WTC11 (cell line): ENCODE results near the gene SMIM41. TPM values are rescaled to one million over a fixed set of nuclear protein-coding genes. Genes with fewer than 3 reads are reported as not detected.

ENCODE experiments used
- ATAC-seq: fragments of 200-7000 bp; cut with Tn5 transposase; 2 replicates; pipeline ENCODE4 v1.10.0; 2021; ENCODE audit warnings: mild to moderate bottlenecking, moderate library complexity
- CTCF ChIA-PET: fragments of 300-600 bp; sonication (Branson Sonifier 250); formaldehyde crosslinking; loops from one replicate; lab custom pipeline; 2021; ENCODE audit warnings: antibody characterized with exemption; lab: Charles Lee
- POLR2A ChIA-PET: fragments of 350-600 bp; sonication (Branson Sonifier 250); formaldehyde crosslinking; loops from one replicate; lab custom pipeline; 2021; ENCODE audit warnings: antibody characterized with exemption; lab: Charles Lee
- DNase-seq: peaks from one replicate; pipeline ENCODE4 v3.0.0; 2021; ENCODE audit warnings: low spot score
- H3K27ac Mint-ChIP-seq: 2 replicates; pipeline ENCODE4 v1.8.0; 2021; ENCODE audit warnings: mixed read lengths
- H3K27me3 Mint-ChIP-seq: 2 replicates; pipeline ENCODE4 v1.8.0; 2021; ENCODE audit warnings: low read depth, mild to moderate bottlenecking, moderate library complexity, mixed read lengths
- H3K36me3 Mint-ChIP-seq: 2 replicates; pipeline ENCODE4 v1.8.0; 2021; ENCODE audit warnings: mixed read lengths
- H3K4me1 Mint-ChIP-seq: 2 replicates; pipeline ENCODE4 v1.8.0; 2022; ENCODE audit warnings: mixed read lengths
- H3K4me3 Mint-ChIP-seq: 2 replicates; pipeline ENCODE4 v1.8.0; 2021; ENCODE audit warnings: mild to moderate bottlenecking, moderate library complexity, mixed read lengths
- H3K9me3 Mint-ChIP-seq: 2 replicates; pipeline ENCODE4 v1.8.0; 2021; ENCODE audit warnings: mixed read lengths
- GRHL2 ChIP-seq: fragments of 250-450 bp; sonication (Bioruptor Pico); IDR thresholded peaks from 2 replicates; pipeline ENCODE4 v1.8.0; 2022; ENCODE audit warnings: mild to moderate bottlenecking, moderate library complexity; ENCODE audit not compliant: insufficient replicate concordance, severe bottlenecking
- JAZF1 ChIP-seq: fragments of 250-450 bp; sonication (Bioruptor Pico); IDR thresholded peaks from 2 replicates; pipeline ENCODE4 v1.9.0; 2021; ENCODE audit warnings: moderate library complexity, mild to moderate bottlenecking, inconsistent platforms
- JUN ChIP-seq: sonication (generic); formaldehyde crosslinking; IDR thresholded peaks from 2 replicates; pipeline ENCODE4 v1.8.0; 2023; ENCODE audit warnings: mild to moderate bottlenecking, missing genetic modification reagents
- NR1H2 ChIP-seq: sonication (generic); formaldehyde crosslinking; IDR thresholded peaks from 2 replicates; pipeline ENCODE4 v1.9.0; 2021; ENCODE audit warnings: mild to moderate bottlenecking, moderate library complexity, missing genetic modification reagents
- SP1 ChIP-seq: sonication (generic); formaldehyde crosslinking; conservative IDR thresholded peaks from 2 replicates; pipeline ENCODE4 v1.8.1; 2022; ENCODE audit warnings: missing genetic modification reagents
- TEAD4 ChIP-seq: sonication (generic); formaldehyde crosslinking; IDR thresholded peaks from 2 replicates; pipeline ENCODE4 v1.8.0; 2022; ENCODE audit warnings: mild to moderate bottlenecking, missing genetic modification reagents
- ZNF416 ChIP-seq: fragments of 250-450 bp; sonication (Bioruptor Pico); IDR thresholded peaks from 2 replicates; pipeline ENCODE4 v1.9.0; 2021; ENCODE audit warnings: mild to moderate bottlenecking, inconsistent platforms
- ZNF671 ChIP-seq: fragments of 250-450 bp; sonication (Bioruptor Pico); IDR thresholded peaks from 2 replicates; pipeline ENCODE4 v1.8.0; 2021; ENCODE audit warnings: mild to moderate bottlenecking
- total RNA-seq: library from RNA; stranded (reverse); gene quantifications from 3 replicates; pipeline ENCODE4 v1.2.3, GENCODE V29; 2021
- TF ChIP-seq, protein P1 (sequence below): sonication (generic); formaldehyde crosslinking; IDR thresholded peaks from 2 replicates; pipeline ENCODE4 v1.8.0; 2022; ENCODE audit warnings: mild to moderate bottlenecking, missing genetic modification reagents
- TF ChIP-seq, protein P2 (sequence below): fragments of 250-450 bp; sonication (Bioruptor Pico); IDR thresholded peaks from 2 replicates; pipeline ENCODE4 v1.8.0; 2021; ENCODE audit warnings: mild to moderate bottlenecking
- TF ChIP-seq, protein P3 (sequence below): sonication (generic); formaldehyde crosslinking; IDR thresholded peaks from 2 replicates; pipeline ENCODE4 v1.8.0; 2022; ENCODE audit warnings: missing genetic modification reagents
- TF ChIP-seq, protein P4 (sequence below): sonication (generic); formaldehyde crosslinking; IDR thresholded peaks from 2 replicates; pipeline ENCODE4 v1.8.1; 2023; ENCODE audit warnings: mild to moderate bottlenecking, missing genetic modification reagents
- TF ChIP-seq, protein P5 (sequence below): sonication (generic); formaldehyde crosslinking; IDR thresholded peaks from 2 replicates; pipeline ENCODE4 v1.8.0; 2023; ENCODE audit warnings: missing genetic modification reagents, mild to moderate bottlenecking, borderline replicate concordance
- TF ChIP-seq, protein P6 (sequence below): sonication (generic); formaldehyde crosslinking; IDR thresholded peaks from 2 replicates; pipeline ENCODE4 v1.8.1; 2023; ENCODE audit warnings: mild to moderate bottlenecking, missing genetic modification reagents, moderate library complexity

SMIM41 gene
- total RNA-seq, 1 experiment from 2014 or later, result not detected

DNA sequence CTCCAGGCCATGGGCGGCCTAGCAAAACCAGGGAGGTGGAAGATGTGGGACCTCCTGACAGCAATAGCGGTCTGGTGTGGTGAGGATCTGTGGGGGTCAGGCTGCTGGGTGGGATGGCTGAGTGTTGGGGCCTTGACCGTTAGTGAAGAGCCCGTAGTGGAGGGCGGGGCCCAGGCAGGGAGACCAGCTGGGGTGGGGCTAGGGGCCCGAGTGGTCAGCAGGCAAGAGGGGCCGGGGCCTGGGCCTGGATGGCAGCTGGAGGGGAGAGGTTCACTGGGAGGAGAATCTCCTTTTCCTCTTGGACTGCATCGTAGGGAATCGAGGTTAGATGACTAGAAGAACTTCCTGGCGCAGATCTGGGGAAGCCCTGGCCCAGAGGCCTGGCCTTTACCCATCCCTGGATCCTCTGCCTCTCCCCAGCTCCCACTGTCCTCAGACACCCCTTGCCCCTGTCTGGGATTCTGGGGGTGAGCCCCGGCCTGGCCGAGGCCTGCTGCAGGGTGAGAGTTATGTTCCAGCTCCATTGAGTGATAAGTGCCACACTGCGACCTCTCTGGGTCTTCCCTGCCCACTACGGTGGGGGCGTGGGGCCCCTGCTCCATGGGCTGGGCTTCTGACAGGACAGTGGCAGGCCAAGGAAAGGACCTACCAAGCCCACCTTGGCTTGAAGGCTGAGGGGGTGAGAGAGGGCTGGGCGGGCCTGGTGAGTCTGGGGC is 65.2 kb downstream of the SMIM41 start:
- H3K4me3 Mint-ChIP-seq, result no peak overlapping the region
- no peaks in the 10 kb centered on the region for H3K27me3 Mint-ChIP-seq
- no peak overlapping the region for H3K27ac Mint-ChIP-seq
- DNase-seq, result no peak
- ATAC-seq, result no peak
- CTCF ChIA-PET, result interaction anchor here (0.6 to 3.6 kb wide), 18 partner anchors 8 to 228 kb away, joined by 3 to 27 read pairs (median 6); no protein-coding TSS in a partner anchor
- TF ChIP-seq ZNF416 (CRISPR knock-in tag), result no peak
- TF ChIP-seq, protein P1, sequence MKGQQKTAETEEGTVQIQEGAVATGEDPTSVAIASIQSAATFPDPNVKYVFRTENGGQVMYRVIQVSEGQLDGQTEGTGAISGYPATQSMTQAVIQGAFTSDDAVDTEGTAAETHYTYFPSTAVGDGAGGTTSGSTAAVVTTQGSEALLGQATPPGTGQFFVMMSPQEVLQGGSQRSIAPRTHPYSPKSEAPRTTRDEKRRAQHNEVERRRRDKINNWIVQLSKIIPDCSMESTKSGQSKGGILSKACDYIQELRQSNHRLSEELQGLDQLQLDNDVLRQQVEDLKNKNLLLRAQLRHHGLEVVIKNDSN, result no peak
- TF ChIP-seq, protein P2, sequence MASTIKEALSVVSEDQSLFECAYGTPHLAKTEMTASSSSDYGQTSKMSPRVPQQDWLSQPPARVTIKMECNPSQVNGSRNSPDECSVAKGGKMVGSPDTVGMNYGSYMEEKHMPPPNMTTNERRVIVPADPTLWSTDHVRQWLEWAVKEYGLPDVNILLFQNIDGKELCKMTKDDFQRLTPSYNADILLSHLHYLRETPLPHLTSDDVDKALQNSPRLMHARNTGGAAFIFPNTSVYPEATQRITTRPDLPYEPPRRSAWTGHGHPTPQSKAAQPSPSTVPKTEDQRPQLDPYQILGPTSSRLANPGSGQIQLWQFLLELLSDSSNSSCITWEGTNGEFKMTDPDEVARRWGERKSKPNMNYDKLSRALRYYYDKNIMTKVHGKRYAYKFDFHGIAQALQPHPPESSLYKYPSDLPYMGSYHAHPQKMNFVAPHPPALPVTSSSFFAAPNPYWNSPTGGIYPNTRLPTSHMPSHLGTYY, result no peak
- TF ChIP-seq TEAD4 (CRISPR knock-in tag), result no peak
- TF ChIP-seq, protein P3, sequence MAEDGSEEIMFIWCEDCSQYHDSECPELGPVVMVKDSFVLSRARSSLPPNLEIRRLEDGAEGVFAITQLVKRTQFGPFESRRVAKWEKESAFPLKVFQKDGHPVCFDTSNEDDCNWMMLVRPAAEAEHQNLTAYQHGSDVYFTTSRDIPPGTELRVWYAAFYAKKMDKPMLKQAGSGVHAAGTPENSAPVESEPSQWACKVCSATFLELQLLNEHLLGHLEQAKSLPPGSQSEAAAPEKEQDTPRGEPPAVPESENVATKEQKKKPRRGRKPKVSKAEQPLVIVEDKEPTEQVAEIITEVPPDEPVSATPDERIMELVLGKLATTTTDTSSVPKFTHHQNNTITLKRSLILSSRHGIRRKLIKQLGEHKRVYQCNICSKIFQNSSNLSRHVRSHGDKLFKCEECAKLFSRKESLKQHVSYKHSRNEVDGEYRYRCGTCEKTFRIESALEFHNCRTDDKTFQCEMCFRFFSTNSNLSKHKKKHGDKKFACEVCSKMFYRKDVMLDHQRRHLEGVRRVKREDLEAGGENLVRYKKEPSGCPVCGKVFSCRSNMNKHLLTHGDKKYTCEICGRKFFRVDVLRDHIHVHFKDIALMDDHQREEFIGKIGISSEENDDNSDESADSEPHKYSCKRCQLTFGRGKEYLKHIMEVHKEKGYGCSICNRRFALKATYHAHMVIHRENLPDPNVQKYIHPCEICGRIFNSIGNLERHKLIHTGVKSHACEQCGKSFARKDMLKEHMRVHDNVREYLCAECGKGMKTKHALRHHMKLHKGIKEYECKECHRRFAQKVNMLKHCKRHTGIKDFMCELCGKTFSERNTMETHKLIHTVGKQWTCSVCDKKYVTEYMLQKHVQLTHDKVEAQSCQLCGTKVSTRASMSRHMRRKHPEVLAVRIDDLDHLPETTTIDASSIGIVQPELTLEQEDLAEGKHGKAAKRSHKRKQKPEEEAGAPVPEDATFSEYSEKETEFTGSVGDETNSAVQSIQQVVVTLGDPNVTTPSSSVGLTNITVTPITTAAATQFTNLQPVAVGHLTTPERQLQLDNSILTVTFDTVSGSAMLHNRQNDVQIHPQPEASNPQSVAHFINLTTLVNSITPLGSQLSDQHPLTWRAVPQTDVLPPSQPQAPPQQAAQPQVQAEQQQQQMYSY, result no peak
- TF ChIP-seq, protein P4, sequence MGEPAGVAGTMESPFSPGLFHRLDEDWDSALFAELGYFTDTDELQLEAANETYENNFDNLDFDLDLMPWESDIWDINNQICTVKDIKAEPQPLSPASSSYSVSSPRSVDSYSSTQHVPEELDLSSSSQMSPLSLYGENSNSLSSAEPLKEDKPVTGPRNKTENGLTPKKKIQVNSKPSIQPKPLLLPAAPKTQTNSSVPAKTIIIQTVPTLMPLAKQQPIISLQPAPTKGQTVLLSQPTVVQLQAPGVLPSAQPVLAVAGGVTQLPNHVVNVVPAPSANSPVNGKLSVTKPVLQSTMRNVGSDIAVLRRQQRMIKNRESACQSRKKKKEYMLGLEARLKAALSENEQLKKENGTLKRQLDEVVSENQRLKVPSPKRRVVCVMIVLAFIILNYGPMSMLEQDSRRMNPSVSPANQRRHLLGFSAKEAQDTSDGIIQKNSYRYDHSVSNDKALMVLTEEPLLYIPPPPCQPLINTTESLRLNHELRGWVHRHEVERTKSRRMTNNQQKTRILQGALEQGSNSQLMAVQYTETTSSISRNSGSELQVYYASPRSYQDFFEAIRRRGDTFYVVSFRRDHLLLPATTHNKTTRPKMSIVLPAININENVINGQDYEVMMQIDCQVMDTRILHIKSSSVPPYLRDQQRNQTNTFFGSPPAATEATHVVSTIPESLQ (CRISPR knock-in tag), result no peak
- TF ChIP-seq, protein P5, sequence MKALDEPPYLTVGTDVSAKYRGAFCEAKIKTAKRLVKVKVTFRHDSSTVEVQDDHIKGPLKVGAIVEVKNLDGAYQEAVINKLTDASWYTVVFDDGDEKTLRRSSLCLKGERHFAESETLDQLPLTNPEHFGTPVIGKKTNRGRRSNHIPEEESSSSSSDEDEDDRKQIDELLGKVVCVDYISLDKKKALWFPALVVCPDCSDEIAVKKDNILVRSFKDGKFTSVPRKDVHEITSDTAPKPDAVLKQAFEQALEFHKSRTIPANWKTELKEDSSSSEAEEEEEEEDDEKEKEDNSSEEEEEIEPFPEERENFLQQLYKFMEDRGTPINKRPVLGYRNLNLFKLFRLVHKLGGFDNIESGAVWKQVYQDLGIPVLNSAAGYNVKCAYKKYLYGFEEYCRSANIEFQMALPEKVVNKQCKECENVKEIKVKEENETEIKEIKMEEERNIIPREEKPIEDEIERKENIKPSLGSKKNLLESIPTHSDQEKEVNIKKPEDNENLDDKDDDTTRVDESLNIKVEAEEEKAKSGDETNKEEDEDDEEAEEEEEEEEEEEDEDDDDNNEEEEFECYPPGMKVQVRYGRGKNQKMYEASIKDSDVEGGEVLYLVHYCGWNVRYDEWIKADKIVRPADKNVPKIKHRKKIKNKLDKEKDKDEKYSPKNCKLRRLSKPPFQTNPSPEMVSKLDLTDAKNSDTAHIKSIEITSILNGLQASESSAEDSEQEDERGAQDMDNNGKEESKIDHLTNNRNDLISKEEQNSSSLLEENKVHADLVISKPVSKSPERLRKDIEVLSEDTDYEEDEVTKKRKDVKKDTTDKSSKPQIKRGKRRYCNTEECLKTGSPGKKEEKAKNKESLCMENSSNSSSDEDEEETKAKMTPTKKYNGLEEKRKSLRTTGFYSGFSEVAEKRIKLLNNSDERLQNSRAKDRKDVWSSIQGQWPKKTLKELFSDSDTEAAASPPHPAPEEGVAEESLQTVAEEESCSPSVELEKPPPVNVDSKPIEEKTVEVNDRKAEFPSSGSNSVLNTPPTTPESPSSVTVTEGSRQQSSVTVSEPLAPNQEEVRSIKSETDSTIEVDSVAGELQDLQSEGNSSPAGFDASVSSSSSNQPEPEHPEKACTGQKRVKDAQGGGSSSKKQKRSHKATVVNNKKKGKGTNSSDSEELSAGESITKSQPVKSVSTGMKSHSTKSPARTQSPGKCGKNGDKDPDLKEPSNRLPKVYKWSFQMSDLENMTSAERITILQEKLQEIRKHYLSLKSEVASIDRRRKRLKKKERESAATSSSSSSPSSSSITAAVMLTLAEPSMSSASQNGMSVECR (CRISPR knock-in tag), result no peak
- no peak for TF ChIP-seq JAZF1 (CRISPR knock-in tag)
- TF ChIP-seq GRHL2 (CRISPR knock-in tag), result no peak
- no peak for TF ChIP-seq SP1
- TF ChIP-seq JUN (CRISPR knock-in tag), result no peak
- TF ChIP-seq ZNF671 (CRISPR knock-in tag), result no peak
- TF ChIP-seq, protein P6, sequence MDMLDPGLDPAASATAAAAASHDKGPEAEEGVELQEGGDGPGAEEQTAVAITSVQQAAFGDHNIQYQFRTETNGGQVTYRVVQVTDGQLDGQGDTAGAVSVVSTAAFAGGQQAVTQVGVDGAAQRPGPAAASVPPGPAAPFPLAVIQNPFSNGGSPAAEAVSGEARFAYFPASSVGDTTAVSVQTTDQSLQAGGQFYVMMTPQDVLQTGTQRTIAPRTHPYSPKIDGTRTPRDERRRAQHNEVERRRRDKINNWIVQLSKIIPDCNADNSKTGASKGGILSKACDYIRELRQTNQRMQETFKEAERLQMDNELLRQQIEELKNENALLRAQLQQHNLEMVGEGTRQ (CRISPR knock-in tag), result no peak
- TF ChIP-seq NR1H2 (CRISPR knock-in tag), result no peak
- TF ChIP-seq, all 79 proteins: peak for 0
- Mint-ChIP-seq H3K36me3 (no peaks in the 10 kb centered on the region), H3K4me1 (peaks cover 38% of the 10 kb centered on the region), H3K9me3 (no peaks in the 10 kb centered on the region)
- POLR2A ChIA-PET, result no interaction called here
